ENCODE data around the gene PKP4.
"Not testable (repeated sequence)": the region's sequence is repeated elsewhere in the genome, so short reads cannot be mapped to it uniquely, and the experiment has no call there.

Gene PKP4, protein sequence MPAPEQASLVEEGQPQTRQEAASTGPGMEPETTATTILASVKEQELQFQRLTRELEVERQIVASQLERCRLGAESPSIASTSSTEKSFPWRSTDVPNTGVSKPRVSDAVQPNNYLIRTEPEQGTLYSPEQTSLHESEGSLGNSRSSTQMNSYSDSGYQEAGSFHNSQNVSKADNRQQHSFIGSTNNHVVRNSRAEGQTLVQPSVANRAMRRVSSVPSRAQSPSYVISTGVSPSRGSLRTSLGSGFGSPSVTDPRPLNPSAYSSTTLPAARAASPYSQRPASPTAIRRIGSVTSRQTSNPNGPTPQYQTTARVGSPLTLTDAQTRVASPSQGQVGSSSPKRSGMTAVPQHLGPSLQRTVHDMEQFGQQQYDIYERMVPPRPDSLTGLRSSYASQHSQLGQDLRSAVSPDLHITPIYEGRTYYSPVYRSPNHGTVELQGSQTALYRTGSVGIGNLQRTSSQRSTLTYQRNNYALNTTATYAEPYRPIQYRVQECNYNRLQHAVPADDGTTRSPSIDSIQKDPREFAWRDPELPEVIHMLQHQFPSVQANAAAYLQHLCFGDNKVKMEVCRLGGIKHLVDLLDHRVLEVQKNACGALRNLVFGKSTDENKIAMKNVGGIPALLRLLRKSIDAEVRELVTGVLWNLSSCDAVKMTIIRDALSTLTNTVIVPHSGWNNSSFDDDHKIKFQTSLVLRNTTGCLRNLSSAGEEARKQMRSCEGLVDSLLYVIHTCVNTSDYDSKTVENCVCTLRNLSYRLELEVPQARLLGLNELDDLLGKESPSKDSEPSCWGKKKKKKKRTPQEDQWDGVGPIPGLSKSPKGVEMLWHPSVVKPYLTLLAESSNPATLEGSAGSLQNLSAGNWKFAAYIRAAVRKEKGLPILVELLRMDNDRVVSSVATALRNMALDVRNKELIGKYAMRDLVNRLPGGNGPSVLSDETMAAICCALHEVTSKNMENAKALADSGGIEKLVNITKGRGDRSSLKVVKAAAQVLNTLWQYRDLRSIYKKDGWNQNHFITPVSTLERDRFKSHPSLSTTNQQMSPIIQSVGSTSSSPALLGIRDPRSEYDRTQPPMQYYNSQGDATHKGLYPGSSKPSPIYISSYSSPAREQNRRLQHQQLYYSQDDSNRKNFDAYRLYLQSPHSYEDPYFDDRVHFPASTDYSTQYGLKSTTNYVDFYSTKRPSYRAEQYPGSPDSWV

GRCh38 chr2:158456309-158457066, at the start of gene PKP4, which contains the start of gene CCDC148:
PKP4 (plus strand) TSS chr2:158456952; CDS start chr2:158533185, 76,233 bp downstream.
CCDC148 (minus strand) TSS chr2:158456753; CDS start chr2:158456439, 314 bp downstream.
- DNase-seq (ENCODE audit: low spot score): peak; percentile 95

GRCh38 chr2:158407031-158407430, 49.7 kb upstream of the PKP4 start:
- no peak for DNase-seq (ENCODE audit: low spot score)

DNA sequence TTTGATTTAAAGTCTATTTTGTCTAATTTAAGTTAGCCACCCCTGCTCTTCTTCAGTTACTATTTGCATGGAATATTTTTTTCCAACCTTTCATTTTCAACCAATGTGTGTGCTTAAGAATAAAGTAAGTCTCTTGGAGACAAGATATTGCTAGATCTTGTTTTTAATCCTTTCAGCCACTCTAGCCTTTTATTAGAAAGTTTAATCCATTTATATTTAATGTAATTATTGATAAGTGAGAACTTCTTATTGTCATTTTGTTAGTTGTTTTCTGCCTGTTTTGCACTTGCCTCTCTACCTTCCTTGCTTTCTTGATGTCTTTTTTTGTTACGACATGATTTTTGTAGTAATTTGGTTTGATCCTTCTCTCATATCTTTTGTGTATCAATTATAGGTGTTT, 46.6 kb upstream of the PKP4 start:
- DNase-seq (ENCODE audit: low spot score): no peak

- DNase-seq (ENCODE audit: low spot score): no peak
These were observed 45.0 kb upstream of the PKP4 start for GRCh38 chr2:158411748-158412147.

GRCh38 chr2:158412206-158412605, 44.5 kb upstream of the PKP4 start:
- no peak for DNase-seq (ENCODE audit: low spot score)

GRCh38 chr2:158413581-158413980, 43.2 kb upstream of the PKP4 start:
- no peak for DNase-seq (ENCODE audit: low spot score)

DNA sequence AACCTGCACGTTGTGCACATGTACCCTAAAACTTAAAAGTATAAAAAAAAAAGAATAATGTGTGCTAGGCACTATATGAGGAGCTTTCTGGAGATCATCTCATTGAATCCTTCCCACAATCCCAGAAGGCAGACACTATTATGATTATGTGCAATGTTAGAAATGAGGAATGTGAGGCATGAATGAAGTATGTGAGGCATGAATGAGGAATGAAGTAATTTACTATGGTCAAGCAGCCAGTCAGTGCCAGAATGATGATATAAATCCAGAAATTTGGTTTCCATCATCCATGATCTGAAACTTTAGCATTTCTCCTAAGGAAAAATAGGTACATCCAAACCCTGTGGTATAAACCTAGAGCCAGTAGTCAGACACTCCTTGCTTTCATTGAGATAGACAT, 42.2 kb upstream of the PKP4 start:
- DNase-seq (ENCODE audit: low spot score): no peak

DNA sequence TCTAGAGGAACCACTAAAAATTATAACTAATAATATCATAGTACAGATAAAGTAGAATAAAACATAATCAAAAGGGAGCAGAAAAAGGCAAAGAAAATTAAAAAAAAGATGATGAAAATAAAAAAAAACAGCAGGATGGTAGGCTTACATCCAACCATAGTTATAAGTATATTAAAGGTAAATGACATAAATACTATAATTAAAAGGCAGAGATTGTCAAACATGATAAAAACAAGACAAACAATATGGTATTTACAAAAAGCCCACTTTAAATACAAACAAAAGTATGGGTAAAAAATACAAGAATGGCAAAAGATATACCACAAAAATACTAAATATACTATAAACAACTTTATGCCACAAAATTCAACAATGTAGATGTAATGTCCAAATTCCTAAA, 24.6 kb upstream of the PKP4 start:
- no peak for DNase-seq (ENCODE audit: low spot score)

- not testable (repeated sequence) for DNase-seq (ENCODE audit: low spot score)
These were observed 23.0 kb upstream of the PKP4 start for GRCh38 chr2:158433716-158434115.

GRCh38 chr2:158439062-158439461, 17.7 kb upstream of the PKP4 start:
- not testable (repeated sequence) for DNase-seq (ENCODE audit: low spot score)

DNA sequence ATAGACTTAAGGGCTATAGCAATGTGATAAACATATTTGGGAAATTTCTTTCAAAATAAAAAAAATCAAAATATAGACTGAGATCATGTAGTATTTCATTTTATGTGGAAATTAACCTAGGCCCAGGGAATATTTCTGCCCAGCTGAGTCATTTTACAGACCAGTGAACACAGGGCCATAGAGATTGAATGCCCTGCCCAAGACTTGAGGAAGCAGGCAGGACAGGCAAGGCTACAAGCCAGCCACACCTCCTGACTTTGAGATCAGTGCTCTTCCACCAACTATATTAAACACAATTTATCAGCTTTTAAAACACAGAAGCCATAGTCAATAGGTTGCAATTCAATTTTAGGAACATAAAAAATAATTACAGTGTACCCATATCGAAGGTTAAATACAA, 13.1 kb upstream of the PKP4 start:
- DNase-seq (ENCODE audit: low spot score): no peak

DNA sequence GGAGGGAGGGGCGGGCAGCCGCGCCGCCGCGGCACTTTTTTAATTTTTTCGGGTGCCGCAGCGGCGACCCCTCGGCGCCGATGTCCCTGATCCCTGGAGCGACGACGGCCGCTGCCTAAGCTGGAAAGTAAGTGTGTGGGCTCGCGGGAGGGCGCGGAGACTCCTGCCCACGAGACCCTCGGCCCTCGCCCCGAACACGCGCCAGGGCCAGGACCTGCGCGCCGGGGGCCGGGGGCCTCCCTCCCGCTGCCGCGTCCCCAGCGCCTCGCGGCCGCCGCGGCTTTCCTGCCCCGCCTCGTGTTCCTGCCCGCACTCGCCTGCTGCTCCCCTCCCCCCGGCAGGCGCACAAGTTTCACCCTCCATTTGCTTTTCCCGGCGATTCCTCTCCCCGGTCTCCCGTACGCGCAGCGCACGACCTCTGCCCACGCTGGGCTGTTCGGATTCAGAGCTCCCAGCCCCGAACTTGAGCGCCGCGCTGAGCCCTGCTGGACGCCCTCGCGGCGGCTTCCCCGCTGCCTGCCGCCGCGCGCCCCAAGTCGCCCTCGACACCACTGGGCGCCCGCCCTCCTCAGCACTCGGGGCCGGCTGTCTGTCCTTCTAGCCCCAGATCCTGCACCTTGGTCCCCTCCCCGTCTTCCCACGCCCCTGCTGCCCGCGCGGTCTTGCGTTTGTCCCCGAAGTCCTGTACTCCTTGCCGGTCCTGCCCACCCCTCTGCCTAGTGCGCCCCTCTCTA, 507 bp downstream of the PKP4 start:
- DNase-seq (ENCODE audit: low spot score): peak; percentile 41

DNA sequence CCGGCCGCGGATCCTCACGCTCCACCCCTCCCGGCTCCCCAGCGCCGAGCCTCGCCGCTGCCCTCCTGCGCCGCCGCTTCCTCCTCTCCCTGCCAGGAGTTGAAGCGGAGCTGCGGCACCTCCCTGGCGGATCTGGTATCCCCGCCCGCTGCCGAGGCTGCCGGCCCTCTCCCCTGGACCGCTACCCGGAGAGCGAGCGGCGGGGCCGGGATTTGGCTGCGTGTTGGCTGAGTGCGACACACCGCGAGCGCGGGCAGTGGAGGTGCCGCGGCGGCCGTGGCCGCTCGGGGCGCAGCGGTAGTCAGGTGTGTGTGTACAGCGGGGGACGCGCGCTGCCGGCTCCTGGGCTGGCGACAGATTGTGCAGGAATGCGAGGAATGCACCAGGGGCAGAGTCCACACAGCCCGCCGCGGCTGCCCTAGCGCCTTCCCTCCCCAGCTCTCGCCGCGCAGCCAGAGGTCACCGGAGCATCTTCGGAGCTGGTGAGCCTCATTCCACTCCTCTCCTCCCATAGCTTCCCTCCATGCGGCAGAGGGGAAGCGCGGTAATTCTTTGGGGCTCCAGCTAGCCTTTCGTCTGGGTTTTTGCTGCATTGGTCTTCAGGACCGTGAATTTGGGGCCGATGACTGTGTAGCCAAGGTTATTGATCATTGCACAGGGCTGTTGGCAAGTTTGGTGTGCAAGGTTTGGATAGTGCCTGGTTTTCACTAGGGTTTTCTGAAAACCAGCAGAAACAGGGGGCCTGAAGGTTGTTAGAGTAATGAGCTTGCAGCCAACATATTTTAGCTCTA, 1.3 kb downstream of the PKP4 start:
- peak; percentile 51 for DNase-seq (ENCODE audit: low spot score)

DNA sequence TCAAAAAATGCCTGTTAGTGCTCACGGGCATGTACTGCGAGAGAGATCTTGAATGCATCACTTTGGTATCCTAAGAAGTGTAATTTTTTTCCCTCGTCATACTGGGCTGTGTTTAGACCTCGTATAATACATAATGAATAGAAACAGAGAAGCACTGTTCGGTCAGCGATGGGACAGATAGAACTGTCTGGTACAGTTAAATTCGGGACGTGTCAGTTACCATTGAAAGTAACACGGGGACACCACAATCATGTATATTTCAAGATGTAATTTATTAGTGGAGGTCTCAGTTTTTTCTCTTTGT, 1.8 kb downstream of the PKP4 start:
- DNase-seq (ENCODE audit: low spot score): no peak

GRCh38 chr2:158459161-158460003, 2.6 kb downstream of the PKP4 start:
- no peak for DNase-seq (ENCODE audit: low spot score)

GRCh38 chr2:158460632-158461297, 4.0 kb downstream of the PKP4 start:
- DNase-seq (ENCODE audit: low spot score): no peak

- no peak for DNase-seq (ENCODE audit: low spot score)
These were observed 6.8 kb downstream of the PKP4 start for GRCh38 chr2:158463496-158464095.

Data from germinal center (tissue), 1 donor.